HG02763 (cell line): ENCODE data around the gene PIK3R4.

Experiments
- ATAC-seq: cut with Tn5 transposase; IDR thresholded peaks from one replicate; pipeline ENCODE4 v1.9.1; 2021; ENCODE audit warnings: mild to moderate bottlenecking, moderate library complexity; ENCODE audit not compliant: unreplicated experiment

PIK3R4 gene

DNA sequence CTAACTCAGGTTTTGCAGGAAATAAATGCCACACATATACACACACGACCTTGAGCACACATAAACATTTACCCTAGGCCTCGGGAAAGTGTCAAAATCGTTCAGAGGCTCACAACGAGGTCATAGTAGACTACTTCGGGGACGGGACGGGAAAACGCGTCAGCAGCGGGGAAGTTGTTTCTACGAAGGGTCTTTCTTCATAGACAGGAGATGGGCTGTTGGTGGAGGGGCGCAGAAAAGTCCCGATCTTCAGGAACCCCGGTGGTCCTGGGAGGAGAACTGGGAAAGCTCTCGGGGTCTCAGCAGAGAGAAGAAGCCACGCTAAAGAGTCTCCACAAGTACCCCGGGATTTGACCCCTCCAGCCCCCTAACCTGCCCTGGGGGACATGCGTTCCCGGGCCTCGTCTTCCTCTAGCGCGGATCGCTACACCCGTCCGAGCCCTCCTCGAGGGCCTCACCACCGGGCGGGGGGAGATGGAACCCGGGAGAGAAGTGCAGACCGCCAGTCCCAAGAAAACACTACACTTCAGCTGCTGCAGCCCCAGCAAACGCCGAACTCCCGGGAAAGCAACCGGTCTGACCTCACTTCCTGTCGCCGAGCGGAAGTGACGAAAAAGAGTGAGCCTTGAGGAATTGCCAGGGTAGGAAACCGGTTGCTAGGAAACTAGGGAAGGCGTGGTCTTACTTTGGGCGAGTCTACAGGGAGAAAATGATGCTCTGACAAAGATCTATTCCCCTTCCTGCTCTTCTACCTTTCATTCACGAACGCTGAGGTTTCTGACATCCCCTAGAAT lies at the start of gene PIK3R4:
Gene PIK3R4 (minus strand): TSS at position 584 of the 794 bp plus-strand sequence. CDS start 1,611 bp downstream, outside the sequence.
- peak; percentile 97 for ATAC-seq

DNA sequence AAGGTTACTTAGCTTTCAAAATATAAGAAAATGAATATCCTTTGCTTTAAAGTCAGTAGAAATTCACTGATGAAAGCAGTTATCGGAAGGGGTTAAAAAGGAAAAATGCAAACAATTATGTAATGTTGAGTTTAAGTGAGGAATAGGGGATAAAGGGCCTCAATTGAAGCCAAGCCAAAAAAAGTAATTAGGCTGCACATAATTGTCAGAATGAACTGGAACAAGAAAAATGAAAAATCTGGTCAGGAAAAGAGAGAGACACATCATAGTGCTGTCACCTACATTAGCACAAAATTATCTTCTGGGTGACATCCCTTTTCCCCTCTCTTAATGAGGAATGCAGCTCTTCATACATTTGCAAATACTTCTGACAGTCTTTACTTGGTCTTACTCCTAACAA lies 48.8 kb upstream of the PIK3R4 start:
- ATAC-seq: no peak

DNA sequence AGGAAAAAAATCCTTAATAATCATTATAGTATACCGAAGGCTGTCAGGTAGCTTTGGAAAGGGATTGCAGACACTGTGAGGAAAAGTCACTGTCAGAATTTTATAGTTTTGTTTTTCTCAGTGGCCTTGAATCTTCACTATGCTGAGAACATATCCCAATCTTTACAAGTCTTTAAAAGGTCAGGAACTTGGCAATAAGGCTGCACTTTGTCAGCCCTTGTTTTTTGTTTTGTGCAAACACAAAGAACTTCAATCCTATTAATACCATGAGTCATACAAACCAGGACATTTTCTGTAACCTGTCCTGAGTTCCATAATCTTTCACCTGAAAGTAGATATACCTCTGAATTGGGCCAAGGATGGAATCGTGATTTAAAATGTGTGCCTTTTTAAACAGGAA lies 45.6 kb upstream of the PIK3R4 start:
- ATAC-seq: no peak

DNA sequence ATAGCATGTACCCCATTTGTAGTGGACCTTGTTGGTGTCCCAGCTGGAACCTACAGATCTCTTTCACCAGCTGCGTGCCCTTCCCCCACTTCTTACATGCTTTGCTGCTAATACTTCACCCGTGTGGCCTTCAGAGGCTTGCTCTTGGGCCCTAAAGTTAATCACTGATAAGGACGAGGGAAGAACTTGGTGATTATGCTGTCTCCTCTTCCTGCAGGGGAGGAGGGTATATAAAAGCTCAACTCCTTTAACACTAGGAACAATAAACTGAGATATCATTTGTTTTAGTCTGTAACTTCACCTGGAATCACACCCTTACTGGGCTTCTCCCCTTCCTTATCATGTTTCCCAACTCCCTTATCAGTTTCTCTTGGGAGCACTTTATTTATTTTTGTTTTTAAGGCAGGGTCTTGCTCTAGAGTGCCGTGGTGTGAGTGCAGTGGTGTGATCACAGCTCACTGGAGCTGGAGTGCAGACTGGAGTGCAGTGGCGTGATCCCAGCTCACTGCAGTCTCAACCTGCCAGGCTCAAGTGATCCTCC lies 43.2 kb upstream of the PIK3R4 start:
- ATAC-seq: no peak

DNA sequence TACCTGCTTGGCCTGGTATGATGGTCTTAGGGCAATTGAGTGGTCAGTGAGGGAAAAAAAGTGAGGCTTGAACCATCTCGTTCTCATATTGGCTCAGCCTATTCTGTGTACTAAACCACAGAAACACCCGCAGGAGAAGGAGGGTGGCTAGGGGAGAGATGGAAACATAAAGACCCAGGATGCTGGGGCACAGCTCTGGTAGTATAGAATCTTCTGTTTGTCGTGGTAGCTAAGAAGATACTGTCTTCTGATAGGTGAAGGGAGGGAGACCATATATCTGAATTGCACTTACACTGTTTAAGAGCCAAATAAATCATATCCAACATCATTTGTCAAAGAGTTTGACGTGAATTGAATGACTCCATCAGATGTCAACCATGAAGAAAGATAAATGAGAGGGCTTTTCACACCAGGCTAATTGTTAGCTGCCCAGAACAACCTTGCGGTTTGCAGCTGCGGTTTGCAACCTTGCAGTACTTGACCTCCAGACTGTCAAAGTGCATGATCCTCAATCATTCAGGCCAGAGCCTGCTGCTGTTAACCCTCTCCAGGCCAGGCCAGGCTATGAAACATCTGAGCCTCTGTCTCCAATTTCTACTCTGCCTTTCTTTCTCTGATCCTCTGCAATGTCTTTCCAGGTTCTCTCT lies 40.9 kb upstream of the PIK3R4 start:
- no peak for ATAC-seq

DNA sequence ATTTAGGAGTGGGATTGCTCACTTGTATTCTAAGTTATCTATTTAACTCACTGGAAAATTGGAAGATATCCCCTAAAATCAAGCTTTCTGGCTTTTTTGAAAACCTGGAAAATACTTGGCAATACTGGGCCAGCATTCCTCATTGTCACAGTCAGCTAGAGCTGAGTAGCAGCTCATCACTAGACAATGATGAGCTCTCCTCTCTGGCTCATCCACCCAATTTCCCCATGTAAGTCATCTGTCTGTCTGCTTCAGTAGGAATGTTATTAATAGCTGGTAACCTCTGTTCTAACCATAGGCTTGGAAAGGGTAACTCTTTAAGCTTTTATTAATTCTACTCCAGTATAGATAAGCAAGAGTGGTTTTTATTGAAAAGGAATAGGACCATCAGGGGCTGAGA lies 39.7 kb upstream of the PIK3R4 start:
- no peak for ATAC-seq

DNA sequence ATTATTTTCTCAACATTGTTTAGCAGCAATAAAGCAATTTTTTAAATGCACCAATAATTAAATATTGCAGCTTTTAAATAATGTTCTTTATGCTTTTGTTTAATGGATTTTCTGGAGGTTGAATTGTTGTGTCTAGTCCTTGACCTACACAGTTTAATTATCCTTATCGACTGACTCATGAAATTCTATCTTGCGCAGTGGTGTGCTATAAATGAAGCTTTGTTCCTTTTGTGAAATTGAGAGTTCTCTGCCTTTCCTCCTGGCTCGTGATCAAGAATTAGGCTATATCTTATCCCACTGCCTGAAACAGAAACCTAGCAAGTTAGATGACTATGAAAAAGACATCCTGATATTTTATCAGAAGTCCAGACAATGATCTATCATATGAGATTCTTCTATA lies 37.0 kb upstream of the PIK3R4 start:
- ATAC-seq: no peak

DNA sequence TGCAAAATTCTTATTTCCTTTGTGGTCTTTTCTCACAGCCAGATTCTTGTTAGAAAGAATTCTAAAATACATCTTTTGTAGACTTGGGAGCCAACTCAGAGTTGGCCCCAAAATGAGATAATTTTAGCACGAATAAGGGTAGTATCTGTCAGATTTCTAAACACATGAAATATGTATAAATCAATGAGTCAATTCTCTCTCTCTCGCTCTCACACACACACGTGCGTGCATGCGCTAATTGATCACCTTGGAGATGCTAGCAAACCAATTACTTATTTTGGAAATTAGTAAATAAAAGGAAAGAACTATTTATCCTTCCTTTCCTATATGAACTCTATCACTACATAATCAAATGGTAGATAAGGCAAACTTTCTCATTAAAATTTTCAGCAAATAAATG lies 32.9 kb upstream of the PIK3R4 start:
- no peak for ATAC-seq

DNA sequence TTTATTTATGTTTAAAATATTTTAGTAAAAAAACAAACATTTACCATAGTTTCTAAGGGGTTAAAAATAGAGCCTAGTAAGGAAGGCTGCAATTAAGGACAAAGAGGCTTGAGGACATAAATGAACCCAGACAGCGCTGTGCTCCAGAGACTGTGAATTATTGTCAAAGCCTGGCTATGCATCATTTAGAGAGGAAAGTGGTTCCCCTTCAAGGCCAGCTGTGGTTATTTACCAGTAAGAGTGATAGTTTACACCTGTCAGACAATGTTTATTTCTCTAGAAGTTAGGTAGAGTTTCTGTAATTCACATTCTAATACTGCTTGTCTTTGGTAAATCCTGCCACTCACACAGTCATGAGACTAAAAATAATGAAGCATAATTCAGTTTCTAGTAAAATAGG lies 32.4 kb upstream of the PIK3R4 start:
- ATAC-seq: peak; percentile 77

DNA sequence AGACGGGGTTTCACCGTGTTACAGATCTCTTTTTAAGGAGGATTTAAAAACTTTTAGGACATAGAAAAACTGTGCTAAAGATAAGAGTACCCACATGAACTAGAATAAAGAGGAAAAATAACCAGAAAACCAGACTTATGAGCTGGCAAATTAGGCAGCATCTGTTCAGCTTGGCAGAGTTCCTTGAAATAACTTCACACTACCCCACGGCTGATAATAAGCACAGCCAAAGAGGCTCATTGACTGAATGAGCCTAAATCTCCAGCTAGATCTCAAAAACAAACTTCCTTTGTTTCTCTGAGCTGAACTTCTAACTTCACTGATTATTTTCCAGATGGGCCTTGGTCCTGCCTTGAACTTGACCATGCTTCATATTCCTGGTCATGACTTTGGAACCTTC lies 26.7 kb upstream of the PIK3R4 start:
- ATAC-seq: no peak

DNA sequence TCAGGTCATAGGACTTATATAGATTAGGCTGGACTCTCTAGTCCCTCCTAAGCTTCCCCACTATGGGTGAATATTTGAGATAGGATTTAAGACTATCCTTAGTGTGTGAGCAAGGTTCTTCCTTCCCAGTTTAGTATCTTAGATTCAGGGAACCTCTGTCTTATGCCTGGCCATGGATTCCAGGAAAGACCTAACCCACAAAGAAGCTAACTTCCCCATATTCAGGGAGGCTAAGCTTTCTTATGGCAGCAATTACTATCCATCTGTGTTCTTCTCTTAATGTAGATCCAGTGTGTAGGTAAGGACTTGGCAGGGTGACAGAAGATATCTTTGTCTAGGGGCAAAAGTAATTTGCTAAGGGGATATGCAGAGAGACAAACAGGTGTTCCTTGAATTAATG lies 25.5 kb upstream of the PIK3R4 start:
- no peak for ATAC-seq

DNA sequence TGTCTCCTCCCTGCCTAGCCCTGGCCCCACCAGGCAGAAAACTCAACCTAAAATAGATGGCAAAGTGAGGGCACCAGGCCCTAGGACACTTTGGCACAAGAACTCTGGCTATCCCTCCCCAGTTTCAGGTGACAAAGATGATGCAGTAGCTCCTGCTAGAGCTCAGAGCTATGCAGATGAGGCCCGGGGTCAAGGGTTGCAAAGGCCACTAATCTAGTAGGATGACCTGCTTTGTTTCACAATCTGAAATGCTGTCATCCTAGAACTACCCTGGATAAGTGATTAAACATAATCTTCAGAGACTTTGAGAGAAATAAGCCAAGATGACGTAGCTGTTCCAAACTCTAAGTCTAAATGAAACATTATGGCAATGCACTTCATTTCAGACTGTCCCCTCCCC lies 24.0 kb upstream of the PIK3R4 start:
- ATAC-seq: no peak

DNA sequence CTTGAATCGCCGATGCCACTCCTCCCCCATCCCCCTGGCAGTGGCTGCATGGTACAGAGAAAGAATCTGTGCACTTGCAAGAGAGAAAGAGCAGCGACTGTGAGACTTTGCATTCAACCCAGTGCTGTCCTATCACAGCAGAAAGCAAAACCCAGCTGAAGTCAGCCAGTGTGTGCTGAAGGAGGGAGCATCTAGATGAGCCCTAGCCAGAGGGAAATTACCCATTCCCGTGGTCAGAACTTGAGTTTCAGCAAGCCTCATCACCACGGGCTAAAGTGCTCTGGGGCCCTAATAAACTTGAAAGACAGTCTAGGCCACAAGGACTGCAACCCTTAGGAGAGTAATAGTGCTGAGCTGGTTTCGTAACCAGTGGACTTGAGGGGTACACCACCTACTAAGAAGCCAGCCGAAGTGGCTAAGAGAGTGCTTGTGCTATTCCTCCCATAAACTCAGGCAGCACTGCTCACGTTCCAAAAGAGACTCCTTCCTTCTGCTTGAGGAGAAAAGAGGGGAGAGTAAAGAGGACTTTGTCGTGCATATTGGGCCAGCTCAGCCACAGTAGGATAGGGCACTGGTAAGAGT lies 15.2 kb upstream of the PIK3R4 start:
- ATAC-seq: no peak

DNA sequence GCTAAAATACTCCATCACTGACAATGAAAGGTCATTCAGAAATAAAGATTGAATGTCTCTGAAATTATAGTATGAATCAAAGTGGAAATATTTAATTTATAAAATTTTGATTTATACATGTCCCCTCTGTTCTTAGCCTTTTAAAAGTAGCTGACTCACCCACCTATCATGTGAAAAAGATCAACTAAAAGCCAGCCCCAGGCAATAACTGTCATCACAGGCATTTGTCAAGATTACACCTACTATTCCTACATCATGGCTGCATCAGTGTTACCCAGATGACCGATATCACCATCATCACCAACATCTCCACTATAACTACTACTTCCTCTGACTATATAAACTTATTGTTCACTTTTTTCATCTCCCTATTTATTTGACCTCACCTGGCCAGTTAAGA lies 14.3 kb upstream of the PIK3R4 start:
- no peak for ATAC-seq

DNA sequence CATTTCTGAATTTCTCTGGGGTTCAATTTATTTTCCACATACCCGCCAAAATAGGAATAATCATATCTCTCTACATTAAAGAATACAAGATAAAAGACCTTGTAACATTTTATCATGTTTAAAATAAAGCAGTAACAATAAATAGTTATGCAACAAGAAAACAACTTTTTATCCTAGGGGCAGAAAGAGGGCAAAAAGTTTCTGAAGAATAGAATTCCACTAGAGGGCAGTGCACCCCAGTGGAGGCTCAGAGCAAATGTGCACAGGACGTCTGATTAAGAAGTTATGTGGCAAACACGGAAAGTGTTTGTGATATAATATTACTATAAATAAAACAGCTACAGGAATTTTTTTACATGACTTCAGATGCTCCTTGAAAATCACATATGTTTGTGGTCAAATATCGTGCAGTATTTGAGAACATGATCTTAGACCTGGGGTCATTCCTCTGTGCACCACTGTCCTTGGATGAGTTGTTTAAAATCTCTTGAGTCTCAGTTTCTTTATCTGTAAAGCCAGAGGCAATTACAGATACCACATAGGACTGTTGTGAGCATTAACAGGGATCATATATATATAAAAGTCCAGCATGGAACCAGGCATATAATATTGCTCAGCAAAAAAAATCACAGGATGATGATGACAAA lies 13.2 kb upstream of the PIK3R4 start:
- no peak for ATAC-seq

DNA sequence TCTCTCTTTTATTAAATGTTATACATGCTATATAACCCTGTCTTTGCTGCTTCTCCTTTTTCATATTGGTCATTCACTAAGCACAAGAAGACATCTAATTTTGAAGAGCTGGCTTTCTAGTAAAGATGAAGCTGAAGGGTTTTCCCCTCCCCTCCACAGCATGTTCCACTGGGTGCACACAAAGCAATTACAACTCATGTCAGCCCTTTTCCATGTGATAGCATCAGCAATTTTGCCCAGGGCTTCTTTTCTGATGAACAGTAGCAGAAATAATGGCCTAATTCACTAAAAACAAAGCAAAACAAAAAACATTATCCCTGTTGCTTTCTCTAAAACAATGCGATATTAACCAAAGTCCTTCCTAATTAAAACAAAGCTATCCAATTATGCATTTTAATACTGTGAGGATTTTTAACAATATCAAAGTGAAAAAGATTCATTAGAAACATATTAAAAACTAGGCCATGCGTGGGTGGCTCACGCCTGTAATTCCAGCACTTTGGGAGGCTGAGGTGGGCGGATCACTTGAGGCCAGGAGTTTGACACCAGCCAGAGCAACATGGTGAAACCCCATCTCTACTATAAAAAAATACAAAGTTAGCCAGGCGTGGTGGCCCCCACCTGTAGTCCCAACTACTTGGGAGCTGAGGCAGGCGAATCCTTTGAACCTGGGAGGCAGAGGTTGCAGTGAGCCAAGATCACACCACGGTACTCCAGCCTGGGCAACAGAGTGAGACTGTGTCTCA lies 12.2 kb upstream of the PIK3R4 start:
- no peak for ATAC-seq

DNA sequence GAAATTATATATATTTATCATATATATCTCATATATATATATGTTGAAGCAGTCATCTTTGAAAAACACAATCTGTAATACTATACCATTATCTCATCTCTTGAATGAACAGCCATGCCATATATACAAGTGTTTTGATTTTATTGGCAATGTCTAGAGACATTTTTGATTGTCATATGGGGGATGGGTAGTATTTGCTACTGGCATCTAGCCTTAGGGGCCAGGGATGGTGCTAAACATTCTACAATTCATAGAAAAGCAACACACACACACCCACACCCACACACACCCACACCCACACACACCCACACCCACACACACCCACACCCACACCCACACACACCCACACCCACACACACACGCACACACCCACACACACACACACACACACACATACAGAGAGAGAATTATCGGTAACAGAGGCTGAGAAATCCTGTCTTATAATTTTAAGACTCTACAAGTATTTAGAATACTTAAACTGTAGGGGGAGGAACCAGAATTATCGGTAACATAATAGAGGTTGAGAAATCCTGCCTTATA lies 11.1 kb upstream of the PIK3R4 start:
- ATAC-seq: no peak

DNA sequence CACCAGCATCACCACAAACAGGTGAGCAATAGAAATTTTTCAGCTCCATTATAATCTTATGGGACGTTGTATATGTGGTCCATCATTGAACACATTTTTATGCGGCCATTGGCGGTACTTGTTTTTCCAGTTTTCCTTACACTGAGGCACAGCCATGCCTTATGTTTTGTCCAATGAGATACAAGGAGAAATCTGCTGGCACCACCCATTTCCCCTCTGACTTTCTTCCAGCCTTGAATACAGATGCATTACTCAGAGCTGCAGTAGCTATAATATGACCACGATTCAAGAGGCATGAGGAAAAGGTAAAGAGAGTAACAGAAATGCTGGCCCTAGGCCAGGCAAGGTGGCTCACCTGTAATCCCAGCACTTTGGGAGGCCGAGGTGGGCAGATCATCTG lies 9.0 kb upstream of the PIK3R4 start:
- ATAC-seq: no peak

DNA sequence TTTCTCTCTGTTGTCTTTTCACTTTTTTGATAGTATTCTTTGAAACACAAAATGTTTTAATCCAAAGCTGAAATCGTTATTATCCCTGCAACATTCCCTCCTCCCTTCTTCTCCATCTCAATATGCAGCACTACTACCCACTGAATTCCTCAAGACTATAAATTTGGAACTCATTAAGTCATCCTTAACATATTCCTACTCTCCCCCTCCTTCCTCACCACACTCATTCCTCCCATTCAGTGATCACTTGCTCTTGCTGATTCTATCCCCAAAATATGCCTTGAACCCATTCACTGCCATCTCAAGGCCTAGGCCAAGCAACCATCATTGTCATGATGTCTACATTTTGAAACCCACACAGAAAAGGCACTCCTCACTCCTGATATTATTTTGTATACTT lies 2.4 kb upstream of the PIK3R4 start:
- no peak for ATAC-seq

DNA sequence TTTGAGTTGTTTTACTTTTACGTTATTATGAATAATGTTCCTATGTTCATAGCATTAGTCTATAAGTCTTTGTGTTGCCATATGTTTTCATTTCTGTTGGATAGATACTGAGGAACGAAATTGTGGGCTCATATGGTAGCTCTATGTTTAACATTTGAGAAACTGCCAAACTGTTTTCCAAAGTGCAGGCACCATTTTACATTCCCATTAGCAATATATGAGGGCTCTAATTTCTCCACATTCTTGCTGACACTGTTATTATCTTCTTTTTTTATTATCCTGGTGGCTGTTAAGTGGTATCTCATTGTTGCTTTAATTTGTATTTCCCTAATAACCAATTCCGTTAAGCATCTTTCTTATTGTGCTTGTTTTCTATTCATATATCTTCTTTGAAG lies 1.8 kb upstream of the PIK3R4 start:
- no peak for ATAC-seq

DNA sequence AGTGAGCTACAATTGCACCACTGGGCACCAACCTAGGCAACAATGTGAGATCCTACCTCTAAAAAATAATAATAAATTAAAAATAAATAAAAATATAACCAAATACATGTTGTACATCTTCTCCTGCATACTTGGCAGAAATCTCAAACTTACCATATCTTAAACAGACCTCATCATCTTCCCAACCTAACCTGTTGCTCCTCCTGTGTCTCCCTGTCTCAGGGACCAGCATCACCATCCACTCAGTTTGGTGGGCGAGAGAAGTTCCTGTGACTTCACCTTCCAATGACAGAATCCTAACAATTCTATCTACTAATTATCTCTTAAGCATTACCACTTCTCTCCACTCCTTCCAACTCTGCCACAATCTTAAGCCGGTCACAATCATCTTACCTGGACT lies 3.3 kb downstream of the PIK3R4 start:
- no peak for ATAC-seq
